Vagina (tissue), 2 donors: ENCODE results near the gene RHOV. TPM values are rescaled to one million over a fixed set of nuclear protein-coding genes. Genes with fewer than 3 reads are reported as not detected.

Experiments
- DNase-seq, 2 donors: peaks; one replicate each; pipeline ENCODE4 v3.0.0-alpha.2; 2017; ENCODE audit errors: extremely low spot score in 2 of 2
- H3K27ac ChIP-seq: fragments of 200-600 bp; sonication (generic); one replicate; pipeline ENCODE4 v1.5.1; 2019
- H3K27me3 ChIP-seq: fragments of 200-600 bp; sonication (generic); one replicate; pipeline ENCODE4 v1.5.1; 2019
- H3K36me3 ChIP-seq, 2 donors: fragments of 200-600 bp; sonication (generic); one replicate each; pipeline ENCODE4 v1.5.1; 2017 to 2019
- H3K4me1 ChIP-seq: fragments of 200-600 bp; sonication (generic); one replicate; pipeline ENCODE4 v1.5.1; 2019
- H3K4me3 ChIP-seq, 2 donors: fragments of 200-600 bp; sonication (generic); 1 replicate in 1 of 2; 2 replicates in 1 of 2; pipeline ENCODE4 v1.5.1; 2016 to 2019
- H3K9me3 ChIP-seq: fragments of 200-600 bp; sonication (generic); one replicate; pipeline ENCODE4 v1.5.1; 2019
- POLR2A ChIP-seq, 2 donors: fragments of 450-650 bp; IDR thresholded peaks; one replicate each; pipeline ENCODE4 v1.6.1; 2017; ENCODE audit warnings: antibody characterized with exemption in 2 of 2, mild to moderate bottlenecking in 2 of 2, moderate library complexity in 2 of 2
- POLR2AphosphoS5 ChIP-seq, 2 donors: sonication (generic); formaldehyde crosslinking; IDR thresholded peaks; one replicate each; pipeline ENCODE4 v1.9.0; 2017; ENCODE audit warnings: antibody characterized with exemption in 2 of 2, mild to moderate bottlenecking in 2 of 2, low read depth in 1 of 2; ENCODE audit not compliant: insufficient read depth in 1 of 2
- intact Hi-C: fragments of 100-400 bp; cut with DNase I; formaldehyde crosslinking; loops from one replicate; pipeline ENCODE4 v1.15.1; 2023
- total RNA-seq: library from RNA; depleted of rRNA; stranded (reverse); fragments of >200 nt; gene quantifications from one replicate; pipeline ENCODE4 v1.2.3, GENCODE V29; 2016
- TF ChIP-seq, protein P1 (sequence below), 3 experiments: fragments of 450-650 bp in 2 of 3; fragments of 200-600 bp in 1 of 3; sonication (generic) in 1 of 3; IDR thresholded peaks; one replicate each; pipeline ENCODE4 v1.5.1; 2017 to 2019; ENCODE audit warnings: antibody characterized with exemption in 3 of 3, mild to moderate bottlenecking in 2 of 3, moderate library complexity in 2 of 3

Gene RHOV
- total RNA-seq, 1 donor from 2014 or later = 32.9 TPM

DNA sequence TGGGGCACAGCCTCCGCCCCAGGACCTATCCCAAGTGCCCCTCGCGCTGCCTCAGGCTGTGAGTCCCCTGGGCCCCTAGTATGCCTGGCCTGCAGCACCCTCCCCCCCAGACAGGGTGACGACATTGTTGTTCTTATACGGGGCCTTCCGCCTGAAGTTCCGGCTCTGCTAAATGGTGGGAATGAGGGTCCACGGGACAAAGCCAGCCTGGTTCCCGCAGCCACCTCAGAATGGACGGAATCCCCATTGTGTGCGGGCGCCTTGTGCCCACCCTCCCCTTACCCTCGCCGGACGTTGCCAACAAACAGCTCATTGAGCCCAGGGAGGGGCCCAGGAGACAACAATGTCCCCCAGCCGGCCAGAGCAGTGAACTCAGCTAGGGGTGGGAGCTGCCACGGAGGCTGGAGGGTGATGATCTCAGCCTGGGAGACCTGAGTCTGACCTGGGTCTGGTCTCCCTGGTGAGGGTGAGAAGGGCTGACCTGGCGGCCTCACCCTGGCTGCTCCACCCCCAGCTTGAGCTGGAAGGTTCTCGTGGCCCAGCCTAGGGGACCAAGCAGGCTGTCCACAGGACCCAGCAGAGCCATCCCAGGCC is 44.9 kb upstream of the RHOV start:
- Histone ChIP-seq H3K36me3 (no peaks in the 10 kb centered on the region), H3K27me3 (no peaks in the 10 kb centered on the region), H3K4me3 (no peak overlapping the region), H3K4me1 (no peaks in the 10 kb centered on the region), H3K9me3 (no peaks in the 10 kb centered on the region), H3K27ac (no peak overlapping the region)
- no peak for DNase-seq
- intact Hi-C loops = no loop called here
- TF ChIP-seq POLR2AphosphoS5 (IDR thresholded peaks at IDR 0.05; ENCODE audit: insufficient read depth in 1 of 2, low read depth in 1 of 2) (no peak), POLR2A (IDR thresholded peaks at IDR 0.05) (no peak)
- TF ChIP-seq, protein P1, sequence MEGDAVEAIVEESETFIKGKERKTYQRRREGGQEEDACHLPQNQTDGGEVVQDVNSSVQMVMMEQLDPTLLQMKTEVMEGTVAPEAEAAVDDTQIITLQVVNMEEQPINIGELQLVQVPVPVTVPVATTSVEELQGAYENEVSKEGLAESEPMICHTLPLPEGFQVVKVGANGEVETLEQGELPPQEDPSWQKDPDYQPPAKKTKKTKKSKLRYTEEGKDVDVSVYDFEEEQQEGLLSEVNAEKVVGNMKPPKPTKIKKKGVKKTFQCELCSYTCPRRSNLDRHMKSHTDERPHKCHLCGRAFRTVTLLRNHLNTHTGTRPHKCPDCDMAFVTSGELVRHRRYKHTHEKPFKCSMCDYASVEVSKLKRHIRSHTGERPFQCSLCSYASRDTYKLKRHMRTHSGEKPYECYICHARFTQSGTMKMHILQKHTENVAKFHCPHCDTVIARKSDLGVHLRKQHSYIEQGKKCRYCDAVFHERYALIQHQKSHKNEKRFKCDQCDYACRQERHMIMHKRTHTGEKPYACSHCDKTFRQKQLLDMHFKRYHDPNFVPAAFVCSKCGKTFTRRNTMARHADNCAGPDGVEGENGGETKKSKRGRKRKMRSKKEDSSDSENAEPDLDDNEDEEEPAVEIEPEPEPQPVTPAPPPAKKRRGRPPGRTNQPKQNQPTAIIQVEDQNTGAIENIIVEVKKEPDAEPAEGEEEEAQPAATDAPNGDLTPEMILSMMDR (IDR thresholded peaks at IDR 0.05) = no peak

DNA sequence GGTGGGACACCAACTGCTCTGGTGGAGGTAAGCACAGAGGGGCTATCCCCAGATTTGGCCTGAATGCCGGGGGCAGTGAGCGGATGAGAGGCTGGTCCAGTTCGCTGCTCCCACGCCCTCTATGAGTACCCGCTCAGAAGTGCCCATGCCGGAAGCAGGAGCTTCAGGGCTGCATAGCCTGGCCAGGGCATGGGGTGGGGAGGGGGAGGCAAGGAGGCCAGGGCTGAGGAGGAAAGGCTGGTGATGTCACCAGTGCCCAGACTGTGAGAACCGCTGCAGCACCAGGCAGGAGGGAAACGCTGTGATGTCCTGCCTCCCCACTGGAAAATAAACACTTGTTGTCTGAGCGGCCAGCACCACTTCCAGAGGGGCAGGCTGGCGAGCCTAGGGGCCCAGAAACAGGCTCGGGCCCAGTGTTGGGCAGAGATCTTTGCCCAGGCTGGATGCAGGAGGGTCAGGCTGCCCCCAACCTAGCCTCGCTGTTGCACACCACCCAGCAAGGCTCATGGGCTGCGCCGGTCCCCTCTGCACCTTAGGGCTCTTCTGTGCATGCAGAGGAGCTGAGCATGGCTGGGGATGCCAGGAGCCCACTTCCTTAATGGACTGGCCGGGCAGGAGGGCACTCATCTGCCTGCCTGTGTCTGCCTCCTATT is 44.2 kb upstream of the RHOV start:
- Histone ChIP-seq H3K36me3 (no peaks in the 10 kb centered on the region), H3K9me3 (no peaks in the 10 kb centered on the region), H3K27ac (no peak overlapping the region), H3K27me3 (no peaks in the 10 kb centered on the region), H3K4me1 (no peaks in the 10 kb centered on the region), H3K4me3 (no peak overlapping the region)
- TF ChIP-seq POLR2AphosphoS5 (IDR thresholded peaks at IDR 0.05; ENCODE audit: insufficient read depth in 1 of 2, low read depth in 1 of 2) = no peak
- DNase-seq = no peak
- intact Hi-C loops = no loop called here

DNA sequence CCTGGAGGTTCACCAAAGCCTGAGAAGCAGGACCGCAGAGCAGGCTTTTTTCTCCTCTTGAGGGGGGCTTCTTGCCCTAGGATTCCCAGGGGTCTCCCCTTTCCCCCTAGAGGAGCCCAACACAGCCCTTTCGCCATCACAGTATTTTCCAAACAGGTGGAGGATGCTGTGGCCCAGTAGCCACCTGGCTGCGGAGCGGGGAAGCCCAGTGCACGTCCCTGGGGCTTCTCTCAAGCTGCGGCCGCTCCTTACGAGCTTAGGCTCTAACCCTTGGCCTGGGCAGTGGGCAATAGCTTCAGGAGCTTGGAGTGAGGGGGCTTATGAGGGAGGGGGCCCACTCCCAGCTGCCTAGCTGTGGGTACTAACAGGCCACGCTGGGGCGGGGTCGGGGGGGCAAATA is 43.6 kb upstream of the RHOV start:
- H3K9me3 ChIP-seq = no peaks in the 10 kb centered on the region
- H3K36me3 ChIP-seq = no peaks in the 10 kb centered on the region
- no peak for TF ChIP-seq POLR2AphosphoS5 (IDR thresholded peaks at IDR 0.05; ENCODE audit: insufficient read depth in 1 of 2, low read depth in 1 of 2)
- TF ChIP-seq, protein P1 (IDR thresholded peaks at IDR 0.05) = no peak
- no peak overlapping the region for H3K27ac ChIP-seq
- no peaks in the 10 kb centered on the region for H3K4me1 ChIP-seq
- DNase-seq = no peak
- H3K4me3 ChIP-seq = no peak overlapping the region
- H3K27me3 ChIP-seq = no peaks in the 10 kb centered on the region
- intact Hi-C loops = no loop called here

DNA sequence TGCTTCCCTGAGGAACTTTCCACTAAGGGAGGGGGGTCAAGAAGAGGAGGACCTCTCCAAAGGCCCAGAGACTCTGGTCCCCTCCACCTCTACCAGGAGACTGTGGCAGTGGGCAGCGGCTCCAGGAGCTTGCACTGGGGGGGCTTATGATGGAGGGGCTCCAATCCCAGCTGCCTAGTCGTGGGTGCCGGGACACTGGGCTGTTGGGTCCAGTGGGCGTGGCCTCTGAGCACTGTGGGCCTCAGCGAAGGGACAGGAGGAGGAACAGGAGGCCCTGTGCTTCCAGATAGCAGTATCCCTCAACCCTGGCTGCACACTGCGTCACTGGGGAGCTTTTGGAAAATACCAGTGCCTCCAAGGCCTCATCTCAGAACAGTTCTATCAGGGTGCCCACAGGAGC is 41.6 kb upstream of the RHOV start:
- H3K36me3 ChIP-seq = no peaks in the 10 kb centered on the region
- no peaks in the 10 kb centered on the region for H3K27me3 ChIP-seq
- TF ChIP-seq POLR2AphosphoS5 (IDR thresholded peaks at IDR 0.05; ENCODE audit: insufficient read depth in 1 of 2, low read depth in 1 of 2) (no peak), POLR2A (IDR thresholded peaks at IDR 0.05) (no peak)
- TF ChIP-seq, protein P1 (IDR thresholded peaks at IDR 0.05) = no peak
- no peak for DNase-seq
- H3K27ac ChIP-seq = no peak overlapping the region
- no peaks in the 10 kb centered on the region for H3K9me3 ChIP-seq
- no peak overlapping the region for H3K4me3 ChIP-seq
- intact Hi-C loops = no loop called here
- no peaks in the 10 kb centered on the region for H3K4me1 ChIP-seq

DNA sequence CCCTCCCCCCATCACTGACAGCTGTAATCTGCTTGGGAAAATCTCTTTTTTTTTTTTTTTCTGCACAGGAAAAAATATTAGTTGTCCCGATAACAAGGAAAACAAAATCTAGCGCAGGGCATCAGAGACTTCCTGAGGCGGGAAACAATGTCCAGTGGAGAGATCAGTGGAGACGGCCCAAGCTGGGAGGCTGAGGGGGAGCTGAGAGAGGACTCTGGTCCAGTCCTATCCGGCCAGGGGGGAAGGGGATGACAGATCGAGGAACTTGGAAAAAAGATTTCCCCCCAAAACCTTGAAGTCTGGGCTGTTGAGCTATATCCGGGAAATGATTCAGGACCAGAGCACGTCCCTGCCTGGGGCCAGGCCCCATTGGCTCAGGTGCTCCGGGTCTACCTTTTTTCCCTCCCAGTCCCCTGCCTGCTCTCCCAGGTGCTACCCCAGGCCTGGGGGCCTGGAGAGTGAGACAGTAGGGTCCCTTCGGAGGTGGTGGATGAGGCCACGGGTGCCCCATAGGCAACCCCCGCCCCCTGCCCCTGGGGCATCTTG is 41.2 kb upstream of the RHOV start:
- H3K27me3 ChIP-seq = no peaks in the 10 kb centered on the region
- H3K4me1 ChIP-seq = peaks cover 3% of the 10 kb centered on the region
- no peaks in the 10 kb centered on the region for H3K36me3 ChIP-seq
- no peak overlapping the region for H3K4me3 ChIP-seq
- TF ChIP-seq POLR2AphosphoS5 (IDR thresholded peaks at IDR 0.05; ENCODE audit: insufficient read depth in 1 of 2, low read depth in 1 of 2) (no peak), POLR2A (IDR thresholded peaks at IDR 0.05) (no peak)
- TF ChIP-seq, protein P1 (IDR thresholded peaks at IDR 0.05) = no peak
- intact Hi-C loops = no loop called here
- no peak overlapping the region for H3K27ac ChIP-seq
- no peak for DNase-seq
- H3K9me3 ChIP-seq = no peaks in the 10 kb centered on the region
